HT-29 (cell line): ENCODE results near the gene CSH2. TPM values are rescaled to one million over a fixed set of nuclear protein-coding genes. Genes with fewer than 3 reads are reported as not detected.
"Not testable (repeated sequence)": the region's sequence is repeated elsewhere in the genome, so short reads cannot be mapped to it uniquely, and the experiment has no call there.

ENCODE experiments used
- DNase-seq: peaks from one replicate; pipeline ENCODE4 v3.0.0-alpha.2; 2015; ENCODE audit warnings: low spot score
- total RNA-seq: library from RNA; depleted of rRNA; stranded (reverse); fragments of >200 nt; shearing (Covaris generic); gene quantifications from 2 replicates; pipeline ENCODE4 v1.2.3, GENCODE V29; 2014

The CSH2 gene
- total RNA-seq, 1 experiment from 2014 or later: not detected

DNA sequence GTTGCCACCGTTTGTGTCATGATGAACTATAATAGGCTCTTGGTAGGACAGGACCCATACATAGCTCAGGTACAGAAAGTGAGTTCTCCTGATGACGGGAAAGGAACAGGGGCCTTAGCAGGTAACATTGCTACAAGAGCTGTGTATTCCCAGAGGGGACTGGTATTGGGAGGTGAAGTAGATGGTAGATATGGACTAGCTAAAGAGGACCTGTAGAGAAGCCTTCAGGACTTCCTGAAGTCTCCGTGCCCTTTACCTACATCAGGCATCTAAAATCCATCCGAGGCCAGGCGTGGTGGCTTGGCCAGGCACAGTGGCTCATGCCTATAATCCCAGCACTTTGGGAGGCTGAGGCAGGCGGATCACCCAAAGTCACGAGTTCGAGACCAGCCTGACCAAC, 18.3 kb downstream of the CSH2 start:
- DNase-seq: no peak

DNA sequence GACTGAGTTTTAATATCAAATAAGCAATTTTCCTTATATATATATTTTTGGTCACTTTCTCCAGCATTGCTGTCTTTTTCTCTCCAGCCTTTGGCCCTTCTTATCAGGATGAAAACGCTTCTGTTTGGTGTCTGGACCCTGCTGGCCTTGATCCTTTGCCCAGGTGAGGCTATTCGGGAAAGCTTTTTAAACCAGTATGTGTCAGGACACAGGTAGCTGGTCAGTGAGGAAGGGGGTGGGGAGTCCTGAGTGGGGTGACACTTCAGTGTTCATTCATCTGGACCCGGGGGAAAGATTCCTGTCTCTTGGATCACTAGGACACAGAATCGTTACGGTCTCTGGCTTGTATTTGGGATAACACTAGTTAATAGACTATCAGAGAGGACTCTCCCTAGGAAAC, 18.8 kb downstream of the CSH2 start:
- DNase-seq: no peak

DNA sequence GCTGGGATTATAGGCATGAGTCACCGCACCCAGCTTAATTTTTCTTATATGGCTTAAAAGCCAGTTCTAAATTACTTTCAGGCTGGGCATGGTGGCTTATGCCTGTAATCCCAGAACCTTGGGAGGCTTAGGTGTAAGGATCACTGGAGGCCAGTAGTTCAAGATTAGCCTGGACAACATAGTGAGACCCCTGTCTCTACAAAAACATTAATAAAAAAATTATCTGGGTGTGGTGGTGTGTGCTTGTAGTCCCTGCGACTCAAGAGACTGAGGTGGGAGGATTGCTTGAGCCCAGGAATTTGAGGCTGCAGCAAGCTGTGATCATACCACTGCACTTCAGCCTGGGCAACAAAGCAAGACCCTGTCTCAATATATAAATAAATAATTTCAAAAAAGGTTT, 20.2 kb downstream of the CSH2 start:
- no peak for DNase-seq

DNA sequence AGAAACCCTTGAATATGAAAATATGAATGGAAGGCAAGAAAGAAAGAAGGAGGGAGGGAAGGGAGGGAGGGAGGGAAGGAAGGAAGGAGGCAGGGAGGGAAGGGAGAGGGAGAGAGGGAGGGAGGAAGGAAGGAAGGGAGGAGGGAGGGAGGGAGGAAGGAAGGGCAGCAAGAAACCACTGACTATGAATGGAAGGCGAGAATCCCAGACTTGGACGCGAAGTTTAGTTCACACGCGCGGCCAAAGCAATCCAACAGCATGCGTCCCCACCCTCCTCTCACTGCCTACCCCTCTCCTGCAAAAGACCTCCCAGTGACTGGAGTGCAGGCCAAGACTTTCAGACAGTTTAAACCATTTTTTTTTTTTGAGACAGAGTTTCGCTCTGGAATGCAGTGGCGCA, 23.1 kb downstream of the CSH2 start:
- no peak for DNase-seq

- no peak for DNase-seq
These were observed 24.4 kb downstream of the CSH2 start for GRCh38 chr17:63848834-63849689.

GRCh38 chr17:63847525-63848249, 25.8 kb downstream of the CSH2 start:
- DNase-seq: no peak

- DNase-seq: no peak
These were observed 28.0 kb downstream of the CSH2 start for GRCh38 chr17:63845509-63845908.

GRCh38 chr17:63843910-63844677, 29.4 kb downstream of the CSH2 start:
- no peak for DNase-seq

- DNase-seq: not testable (repeated sequence)
These were observed 30.0 kb downstream of the CSH2 start for GRCh38 chr17:63843387-63843888.

DNA sequence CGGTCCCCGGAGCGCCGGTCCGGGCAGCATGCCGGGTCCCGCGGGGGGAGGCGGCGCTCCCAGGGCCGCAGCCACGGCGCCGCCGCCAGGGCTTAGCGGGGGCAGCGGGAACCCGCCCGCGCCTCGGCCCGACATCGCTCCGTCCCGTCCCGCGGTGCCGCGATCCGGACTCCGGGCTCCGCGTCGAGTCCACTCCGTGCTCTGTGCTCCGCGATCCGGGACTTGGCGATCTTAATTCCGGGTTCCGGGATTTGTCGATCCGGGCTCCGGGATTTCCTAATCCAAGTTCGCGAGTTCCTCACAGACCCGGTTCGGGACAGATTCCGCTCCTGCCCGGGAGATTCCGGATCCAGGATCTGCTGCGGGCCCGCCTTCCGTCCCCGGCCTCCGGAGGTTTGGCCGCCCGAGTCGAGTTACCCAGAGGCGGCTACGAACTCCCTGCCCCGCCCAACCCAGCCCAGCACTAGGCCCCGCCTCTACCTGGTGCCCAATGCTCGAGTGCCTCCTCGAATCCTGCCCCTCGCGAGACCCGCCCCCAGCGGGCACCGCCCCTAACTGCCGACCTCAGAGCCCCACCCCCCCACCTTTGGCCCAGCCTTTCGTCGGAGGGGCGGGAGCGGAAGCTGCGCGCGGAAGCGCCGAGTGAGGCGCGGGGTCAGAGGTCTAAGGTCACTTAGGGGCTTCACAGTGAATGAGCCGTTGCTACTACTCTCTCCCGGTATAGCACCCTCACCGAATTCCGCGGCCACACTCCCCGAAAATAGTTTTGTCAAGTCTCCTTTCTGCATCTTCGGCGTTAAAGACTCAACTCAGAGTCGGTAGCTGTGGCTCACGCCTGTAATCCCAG, 30.7 kb downstream of the CSH2 start, which contains the start of gene SMARCD2:
TSS of gene SMARCD2 (minus strand) at position 146 of the 847 bp plus-strand sequence. CDS start at position 135, 11 bp downstream.
- peak; percentile 98 for DNase-seq

- no peak for DNase-seq
These were observed 31.3 kb downstream of the CSH2 start for GRCh38 chr17:63842173-63842539.

- peak; percentile 39 for DNase-seq
These were observed 31.9 kb downstream of the CSH2 start for GRCh38 chr17:63841350-63842172.

- DNase-seq: no peak
These were observed 32.7 kb downstream of the CSH2 start for GRCh38 chr17:63840591-63841349.

DNA sequence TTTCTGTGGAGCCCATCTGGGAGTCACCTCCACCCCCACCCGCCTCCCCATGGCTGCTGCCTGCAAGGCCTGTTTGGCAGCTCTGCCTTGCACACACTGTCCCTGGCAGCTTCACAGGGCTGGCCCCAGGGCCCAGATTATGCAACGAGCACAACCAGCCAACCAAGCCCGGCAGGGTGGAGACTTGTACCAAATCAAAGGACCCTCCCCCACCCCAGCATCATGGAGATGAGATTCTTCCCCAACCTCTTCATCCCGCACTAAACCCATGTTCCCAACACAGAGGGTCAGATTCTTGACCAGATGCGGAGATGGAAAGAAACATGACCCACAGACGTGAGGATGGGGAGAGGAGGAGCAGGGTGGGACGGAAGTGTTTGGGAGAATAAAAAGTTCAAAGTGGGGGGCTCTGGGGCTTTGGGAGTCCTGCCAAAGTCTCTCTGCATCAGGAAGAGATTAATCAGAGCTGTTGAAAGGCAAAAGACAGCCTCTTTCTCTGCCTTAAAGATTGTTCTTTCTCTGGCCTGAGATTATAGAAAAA, 34.8 kb downstream of the CSH2 start:
- peak; percentile 45 for DNase-seq

DNA sequence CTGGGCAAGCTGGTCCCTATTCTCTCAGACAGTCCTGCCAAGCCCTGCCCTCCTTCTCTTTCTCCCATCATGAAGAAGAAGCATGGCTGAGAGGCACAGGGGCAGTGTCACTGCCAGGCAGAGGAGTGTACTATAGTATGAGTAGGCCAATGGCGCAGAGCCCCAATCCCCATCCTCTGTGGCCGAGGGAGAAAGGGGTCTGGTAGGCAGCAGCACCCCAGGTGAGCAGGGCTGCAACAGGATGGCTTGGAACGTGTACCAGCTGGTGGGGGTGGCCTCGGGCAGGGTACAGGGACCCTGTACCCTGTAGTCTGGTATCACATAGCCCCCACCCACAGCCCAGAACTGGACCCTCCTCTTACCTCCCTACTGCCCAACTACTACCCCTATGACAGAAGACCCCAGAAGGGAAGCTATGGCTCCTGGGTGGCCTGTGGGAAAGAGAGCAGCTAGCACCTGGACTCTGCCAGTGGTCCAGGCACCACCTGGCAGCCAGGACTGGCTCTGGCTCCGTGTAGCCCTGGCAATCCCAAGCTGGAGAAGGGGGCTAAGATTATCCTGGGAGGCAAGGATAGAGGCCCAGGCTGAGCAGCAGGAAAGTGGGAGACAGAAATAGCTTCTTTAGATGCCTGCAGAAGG, 35.4 kb downstream of the CSH2 start:
- DNase-seq: no peak

- no peak for DNase-seq
These were observed 36.0 kb downstream of the CSH2 start for GRCh38 chr17:63837480-63837879.

DNA sequence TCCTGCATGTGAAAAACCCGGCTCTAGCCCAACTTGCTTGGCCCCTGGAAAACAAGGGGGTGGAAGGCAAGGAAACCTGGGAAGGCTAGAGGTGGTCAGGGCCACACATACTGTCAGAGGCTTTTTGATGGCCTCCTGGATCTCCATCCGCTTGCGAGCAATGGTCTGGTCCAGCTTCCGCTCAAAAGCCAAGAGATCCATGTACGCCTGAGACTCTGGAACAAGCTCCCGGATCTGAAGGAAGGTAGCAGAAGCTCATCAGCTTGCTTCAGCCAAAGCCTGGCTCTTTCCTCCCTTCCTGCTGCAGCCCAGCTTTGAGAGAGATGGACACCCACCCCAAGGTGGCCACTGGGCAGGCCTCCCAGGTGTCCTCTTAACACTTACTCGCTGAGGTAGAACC, 36.7 kb downstream of the CSH2 start:
- no peak for DNase-seq

DNA sequence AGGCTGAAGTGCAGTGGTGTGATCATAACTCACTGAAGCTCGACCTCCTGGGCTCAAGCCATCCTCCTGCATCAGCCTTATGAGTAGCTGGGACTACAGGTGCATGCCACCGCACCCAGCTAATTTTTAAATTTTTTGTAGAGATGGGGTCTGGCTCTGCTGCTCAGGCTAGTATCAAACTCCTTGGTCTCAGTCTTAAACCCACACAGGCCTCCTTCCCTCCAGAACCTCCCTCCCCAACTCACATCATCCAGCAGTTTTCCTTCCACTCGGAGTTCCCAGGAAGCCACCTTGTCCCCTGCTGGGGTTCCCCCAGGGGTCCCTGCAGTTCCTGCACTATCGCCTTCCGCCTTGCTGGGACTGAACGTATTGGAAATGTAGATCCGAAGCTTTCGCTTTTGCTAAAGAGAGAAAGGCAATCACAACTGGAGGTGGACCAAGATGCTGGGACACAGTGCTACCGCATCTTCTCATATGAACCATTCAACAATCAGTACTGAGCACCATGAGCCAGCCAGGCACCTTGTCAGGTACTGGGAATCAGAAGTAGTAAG, 38.2 kb downstream of the CSH2 start:
- DNase-seq: no peak
